SK-N-DZ (cell line): ENCODE results near the gene CA10.

Experiments
- DNase-seq: peaks from one replicate; pipeline ENCODE4 v3.0.0-alpha.2; 2015; ENCODE audit warnings: low spot score

The CA10 gene

DNA sequence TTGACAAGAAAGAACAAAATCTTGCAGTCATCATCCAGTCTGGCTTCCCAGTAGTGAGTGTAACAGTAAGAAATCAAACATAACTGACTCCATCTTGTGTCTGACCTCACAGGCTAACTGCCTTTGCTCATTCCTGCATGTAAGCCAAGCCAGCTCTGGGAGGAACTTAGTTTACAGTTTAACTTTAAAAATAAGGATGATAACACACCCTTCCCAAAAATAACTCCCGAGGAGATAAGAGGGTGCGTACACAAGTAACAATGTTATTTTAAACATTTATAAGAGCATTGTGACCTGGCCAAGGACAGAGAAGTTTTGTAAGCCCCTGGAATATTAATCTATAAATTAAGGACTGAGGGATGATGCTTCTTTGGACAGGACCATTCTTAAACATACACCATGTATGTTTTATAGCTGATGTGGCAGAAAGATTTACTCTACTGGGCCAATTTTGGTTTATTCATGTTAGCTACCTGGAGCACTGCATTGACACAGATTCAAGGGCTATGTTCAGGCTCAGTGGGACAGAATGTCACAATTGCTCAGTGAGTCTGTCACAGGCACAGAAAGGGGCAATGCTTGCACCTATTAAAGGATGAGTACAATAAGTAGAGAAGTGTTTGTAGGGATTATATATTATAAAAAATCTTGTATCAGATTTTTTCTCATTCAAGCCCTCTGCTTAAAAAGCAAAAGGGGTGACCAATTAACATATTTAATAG lies 554.1 kb downstream of the CA10 start:
- DNase-seq = no peak

DNA sequence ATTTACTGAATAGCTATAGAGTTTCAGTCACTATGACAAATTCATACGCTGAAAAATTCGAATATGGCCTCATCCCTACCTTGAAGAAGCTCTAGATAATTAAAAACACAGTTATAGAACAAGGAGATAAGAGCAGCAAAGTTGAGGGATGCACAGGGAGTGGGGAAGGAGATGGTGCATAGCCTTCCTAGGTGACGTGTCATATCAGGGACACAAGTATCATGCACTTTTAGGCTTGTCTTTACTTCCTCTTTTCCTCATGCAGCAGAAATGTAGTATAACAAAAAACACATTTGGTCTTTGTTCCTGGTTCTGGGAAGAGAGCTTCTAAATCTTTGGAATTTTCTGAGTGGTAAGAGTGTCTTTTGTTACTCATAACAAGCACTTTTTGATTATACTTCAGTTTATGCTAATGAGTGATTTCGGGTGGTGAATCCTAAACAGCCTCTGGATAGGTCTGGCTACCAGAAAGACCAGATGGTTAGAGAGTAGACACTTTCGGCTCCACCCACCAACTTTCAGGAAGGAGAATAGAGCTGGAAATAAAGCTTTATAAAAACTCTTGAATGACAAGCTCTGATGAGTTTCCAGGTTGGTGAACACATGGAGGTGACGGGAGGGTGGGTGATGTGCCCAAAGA lies 556.8 kb downstream of the CA10 start:
- DNase-seq = no peak

DNA sequence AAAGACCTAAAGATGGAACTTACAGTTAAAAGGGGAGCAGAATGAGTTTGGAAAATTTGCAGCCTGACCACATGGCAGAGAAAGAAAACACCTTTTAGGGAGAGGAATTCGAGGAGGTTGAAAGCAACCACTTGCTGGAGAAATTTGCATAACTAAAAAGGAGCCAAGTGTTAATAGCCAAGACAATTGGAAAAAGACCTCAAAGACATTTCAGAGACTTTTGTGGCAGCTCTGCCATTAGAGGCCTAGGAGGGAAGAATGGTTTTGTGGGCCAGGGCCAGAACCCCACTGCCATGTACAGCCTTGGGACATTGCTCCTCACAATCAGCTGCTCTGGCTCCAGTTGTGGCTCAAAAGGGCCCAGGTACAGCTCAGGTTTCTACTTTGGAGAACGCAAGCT lies 559.7 kb downstream of the CA10 start:
- DNase-seq = no peak

DNA sequence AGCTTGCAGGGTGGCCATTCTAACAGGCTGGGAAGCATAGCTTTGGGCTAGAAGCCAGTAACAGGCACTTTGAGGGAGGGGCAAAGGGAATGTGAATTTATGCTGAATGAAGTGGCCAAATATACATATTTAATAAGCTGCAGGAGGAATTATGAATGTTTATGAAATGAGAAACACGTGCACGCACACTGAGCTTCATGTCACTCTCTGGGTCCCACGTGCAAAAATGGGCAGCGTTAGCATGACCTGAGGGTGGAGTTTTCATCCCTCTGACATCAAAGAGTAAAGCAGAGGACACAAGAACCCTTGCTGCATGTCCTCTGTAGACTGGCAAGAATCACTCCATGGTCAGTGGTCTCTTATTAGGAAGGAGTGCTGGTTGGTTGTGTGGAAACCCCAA lies 561.2 kb downstream of the CA10 start:
- no peak for DNase-seq

DNA sequence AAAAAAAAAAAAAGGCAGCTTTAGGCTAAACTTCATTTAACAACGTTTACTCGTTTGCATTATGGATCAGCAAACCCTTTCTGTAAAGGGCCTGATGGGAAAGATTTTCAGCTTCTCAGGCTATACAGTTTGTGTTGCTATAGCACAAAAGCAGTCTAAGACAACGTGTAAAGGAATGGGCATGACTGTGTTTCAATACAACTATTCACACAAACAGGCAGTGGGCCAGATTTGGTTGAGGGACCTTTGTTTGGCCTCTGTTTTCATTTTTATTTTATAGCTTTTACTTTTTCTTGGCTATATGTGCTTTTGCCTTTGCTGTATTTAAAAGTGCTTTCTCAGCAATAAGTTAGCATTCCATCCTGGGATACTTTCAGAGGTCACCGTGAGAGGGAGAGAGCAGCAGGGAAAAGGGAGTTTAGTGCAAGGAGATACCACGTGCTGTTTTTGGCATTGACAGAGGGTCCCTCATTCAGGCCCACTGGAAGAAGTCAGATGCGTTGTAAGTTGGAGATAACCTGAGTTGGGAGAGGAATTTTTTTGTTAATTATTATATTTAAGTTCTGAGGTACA lies 562.6 kb downstream of the CA10 start:
- DNase-seq = no peak

DNA sequence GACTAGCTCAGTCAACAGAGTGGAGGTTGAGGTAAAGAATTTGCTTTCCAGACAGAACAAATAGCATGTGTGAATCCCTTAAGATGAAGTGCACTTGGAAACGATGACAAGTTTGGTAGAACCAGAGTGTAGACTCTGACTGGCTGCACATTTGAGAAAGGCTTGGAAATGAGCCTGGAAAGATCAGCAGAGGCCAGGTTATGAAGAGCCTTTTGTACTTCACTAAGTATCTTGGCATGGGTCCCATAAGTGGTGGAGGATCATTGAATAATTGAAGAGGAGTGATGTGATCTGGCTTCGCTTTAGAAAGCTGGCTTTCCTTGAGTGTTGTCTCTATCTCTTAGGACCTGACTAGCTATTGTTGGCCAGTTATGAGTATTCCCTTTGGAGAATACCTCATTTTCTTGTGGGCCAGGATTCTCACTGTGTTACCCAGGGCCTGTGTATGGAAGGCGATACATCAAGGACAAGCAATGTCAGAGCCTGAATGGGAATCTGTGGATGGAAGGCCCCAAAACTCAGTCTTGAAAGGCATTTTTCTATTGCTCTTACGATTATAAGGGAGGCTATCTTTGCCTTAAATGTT lies 568.4 kb downstream of the CA10 start:
- no peak for DNase-seq

DNA sequence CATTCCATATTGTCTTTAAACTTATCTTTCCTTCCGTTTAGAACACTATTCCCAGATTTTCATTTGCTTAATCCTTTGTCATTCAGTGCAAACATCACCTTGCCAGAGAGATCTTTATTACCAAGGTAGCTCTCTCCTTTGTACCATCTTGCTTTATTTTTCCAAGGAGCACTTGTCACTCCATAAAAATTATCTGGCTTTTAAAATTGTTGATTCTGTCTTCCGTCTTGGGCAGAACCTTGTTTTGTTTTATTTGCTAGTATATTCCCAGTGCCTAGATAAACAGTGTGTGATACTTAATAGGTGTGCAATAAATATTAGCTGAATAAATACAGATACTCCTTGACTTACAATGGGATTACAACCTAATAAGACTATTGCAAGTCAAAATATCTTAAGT lies 570.5 kb downstream of the CA10 start:
- DNase-seq = no peak

DNA sequence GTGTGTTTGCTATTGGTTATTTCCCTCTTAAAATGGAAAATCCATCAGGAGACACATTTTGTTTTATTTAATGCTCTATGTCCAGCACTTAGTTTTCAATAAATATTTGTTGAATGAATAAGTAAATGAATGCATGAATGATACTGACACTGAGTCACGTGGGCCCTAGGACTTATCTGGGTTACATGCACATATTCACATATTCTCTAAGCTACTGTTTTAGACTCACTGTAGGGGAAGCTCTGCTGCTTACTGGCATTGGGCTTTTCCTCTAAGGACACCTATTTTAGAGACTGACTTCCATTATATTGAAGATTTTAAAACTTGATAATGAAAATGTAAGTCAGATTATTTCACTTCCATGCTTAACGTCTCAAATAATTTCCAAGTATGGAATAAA lies 571.0 kb downstream of the CA10 start:
- no peak for DNase-seq

DNA sequence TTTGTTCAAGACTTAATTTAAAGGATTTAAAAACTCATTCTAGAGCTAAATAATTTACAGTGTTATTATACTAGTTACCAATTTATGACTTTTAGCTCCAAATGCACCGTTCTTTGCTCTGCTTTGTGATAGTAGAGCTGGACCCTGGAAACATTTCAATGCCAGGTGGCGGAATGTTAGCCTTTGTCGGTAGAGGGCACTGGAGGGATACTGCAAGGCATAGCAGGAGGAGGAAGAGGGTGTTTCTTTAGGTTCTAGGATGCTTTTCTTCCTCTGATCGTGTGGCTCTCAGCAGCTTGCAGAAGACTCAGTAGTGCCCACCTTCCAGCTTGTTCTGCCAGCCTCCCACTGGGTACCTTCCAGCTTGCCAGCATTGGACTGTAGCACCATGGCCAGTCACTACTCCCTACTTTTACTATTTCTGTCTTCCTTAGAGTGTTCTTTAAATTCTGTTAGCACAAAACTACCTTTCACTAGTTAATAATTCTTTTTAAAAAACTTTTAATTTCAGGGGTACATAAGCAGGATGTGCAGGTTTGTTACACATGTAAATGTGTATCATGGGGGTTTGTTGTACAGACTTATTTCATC lies 572.9 kb downstream of the CA10 start:
- no peak for DNase-seq

DNA sequence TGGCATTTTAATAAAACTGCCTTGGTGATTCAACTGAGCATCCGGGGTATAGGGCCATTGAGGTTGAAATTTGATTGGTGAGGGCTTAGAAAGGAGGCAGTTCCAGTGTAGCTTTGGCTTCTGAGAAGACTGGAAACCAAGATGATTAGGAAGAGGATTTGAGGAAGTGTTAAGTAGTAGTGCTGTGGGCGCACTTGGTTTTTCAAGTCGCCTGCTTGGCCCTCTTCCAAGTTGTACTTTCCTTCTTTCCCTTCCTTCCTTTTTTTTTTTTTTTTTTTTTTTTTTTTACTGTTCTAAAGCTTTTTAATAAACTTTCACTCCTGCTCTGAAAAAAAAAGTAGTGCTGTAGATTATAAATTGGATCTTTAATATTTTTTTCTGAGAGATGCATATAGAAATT lies 577.6 kb downstream of the CA10 start:
- DNase-seq = no peak
